GM18858 (cell line): Measurements from ENCODE around the gene MYB.
"Not testable (repeated sequence)": the region's sequence is repeated elsewhere in the genome, so short reads cannot be mapped to it uniquely, and the experiment has no call there.

ENCODE experiments used
- ATAC-seq: cut with Tn5 transposase; IDR thresholded peaks from one replicate; pipeline ENCODE4 v1.9.1; 2021; ENCODE audit not compliant: unreplicated experiment

The MYB gene

GRCh38 chr6:135246412-135247012, 65.4 kb downstream of the MYB start:
- ATAC-seq = not testable (repeated sequence)

- ATAC-seq = no peak
Observed at GRCh38 chr6:135250234-135250633, 69.1 kb downstream of the MYB start.

DNA sequence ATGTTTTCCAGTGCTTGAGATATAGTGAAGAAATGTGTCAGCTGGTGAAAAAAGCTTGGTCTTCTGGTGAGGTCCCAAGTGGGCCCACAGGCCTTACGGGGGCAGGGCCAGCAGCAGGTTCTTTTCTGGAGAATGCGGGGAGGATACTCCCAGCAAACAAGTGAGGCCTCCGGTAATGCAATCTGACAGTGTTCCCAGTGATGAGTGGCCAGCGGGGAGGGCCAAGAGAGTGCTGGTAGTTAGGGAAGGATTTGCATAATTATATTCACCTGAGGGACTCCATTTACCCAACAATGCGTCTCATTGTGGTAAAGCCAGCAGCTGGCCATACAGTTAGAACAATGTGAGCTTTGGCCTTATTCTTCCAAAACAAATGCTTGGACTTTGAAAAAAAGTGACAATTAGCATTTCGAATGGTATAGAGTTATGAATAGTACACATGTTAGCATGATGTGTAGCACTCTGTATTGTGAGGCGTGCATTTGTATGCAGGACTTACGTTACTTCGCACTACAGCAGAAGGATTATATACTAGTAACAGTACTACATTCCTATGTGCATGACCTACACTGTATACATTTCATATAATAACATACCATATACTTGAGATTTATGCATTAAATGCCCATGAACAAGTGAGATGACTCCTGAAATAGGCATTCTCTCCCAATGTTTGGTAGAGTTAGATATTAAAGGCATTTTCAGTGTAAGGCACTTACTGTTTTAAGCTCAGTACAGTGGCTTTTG, 69.8 kb downstream of the MYB start:
- no peak for ATAC-seq

- ATAC-seq = no peak
Observed at GRCh38 chr6:135251498-135252441, 70.7 kb downstream of the MYB start.

- no peak for ATAC-seq
Observed at GRCh38 chr6:135254471-135254870, 73.4 kb downstream of the MYB start.

DNA sequence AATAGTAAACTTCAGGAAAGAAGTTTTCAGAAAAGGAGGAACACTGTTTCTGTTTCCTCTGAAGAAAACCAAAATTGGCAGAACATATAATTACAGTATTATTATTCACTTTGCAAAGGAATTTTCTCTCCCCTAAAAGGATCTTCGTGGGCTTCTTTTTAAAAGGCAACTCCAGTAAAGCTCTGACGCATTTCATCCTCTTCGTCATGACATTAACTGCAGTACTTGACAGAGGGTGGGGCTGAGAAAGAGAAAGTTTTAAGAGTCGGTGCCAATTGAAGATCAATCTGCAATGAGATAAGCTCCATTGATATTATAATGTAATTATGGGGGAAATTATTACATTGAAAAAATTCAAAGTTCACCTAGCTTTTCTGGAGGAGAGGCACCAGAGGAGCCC, 75.8 kb downstream of the MYB start:
- no peak for ATAC-seq

DNA sequence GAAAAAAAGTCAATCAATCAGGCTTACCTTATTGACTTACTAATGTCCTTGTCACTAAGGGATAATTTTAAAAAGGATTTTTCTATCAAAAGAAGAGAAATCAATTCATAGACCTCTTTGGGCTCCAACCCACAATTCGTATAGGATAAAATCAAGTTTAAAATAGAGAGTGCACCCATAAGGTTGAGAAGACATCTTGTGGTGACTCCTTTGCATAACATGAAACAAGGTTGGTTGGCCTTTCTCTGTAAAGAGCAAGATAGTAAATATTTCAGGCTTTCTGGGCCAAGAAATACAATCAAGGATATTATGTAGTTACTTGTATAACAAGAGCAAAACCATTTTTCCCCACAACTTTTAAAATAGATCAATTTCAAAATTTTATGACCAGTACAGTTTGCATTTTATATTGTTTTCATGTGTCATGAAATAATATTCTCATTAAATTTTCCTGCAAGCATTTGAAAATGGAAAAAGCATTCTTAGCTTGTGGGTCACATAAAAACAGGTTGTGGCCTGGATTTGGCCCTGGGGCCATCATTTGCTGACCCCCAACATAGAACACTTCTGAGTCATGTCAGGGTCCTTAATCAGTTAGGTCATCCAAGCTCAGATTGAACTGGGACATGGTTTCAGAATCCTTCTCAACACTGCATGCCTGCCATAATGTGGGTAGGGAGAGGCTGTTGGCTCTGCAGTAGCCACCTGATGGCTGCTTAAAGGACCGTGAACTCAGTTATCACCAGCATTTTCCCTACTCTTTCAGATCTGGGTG, 76.7 kb downstream of the MYB start:
- no peak for ATAC-seq

- no peak for ATAC-seq
Observed at GRCh38 chr6:135258970-135259369, 77.9 kb downstream of the MYB start.

DNA sequence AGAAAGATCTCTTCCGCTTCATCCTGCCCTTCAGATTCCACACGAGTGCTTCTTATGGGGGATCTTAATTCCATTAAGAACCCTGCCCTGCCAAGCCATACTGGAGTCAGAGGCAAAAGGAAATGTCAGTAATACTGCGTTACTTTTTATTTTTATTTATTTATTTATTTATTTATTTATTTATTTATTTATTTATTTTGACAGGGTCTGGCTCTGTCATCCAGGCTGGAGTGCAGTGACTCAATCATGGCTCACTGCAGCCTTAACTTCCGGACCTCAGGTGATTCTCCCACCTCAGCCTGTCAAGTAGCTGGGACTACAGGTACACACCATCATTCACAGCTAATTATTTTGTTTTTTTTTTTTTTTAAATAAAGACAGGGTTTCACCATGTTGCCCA, 79.5 kb downstream of the MYB start:
- ATAC-seq = no peak

- ATAC-seq = no peak
Observed at GRCh38 chr6:135261872-135262725, 81.0 kb downstream of the MYB start.

GRCh38 chr6:135265278-135265677, 84.2 kb downstream of the MYB start:
- ATAC-seq = no peak

DNA sequence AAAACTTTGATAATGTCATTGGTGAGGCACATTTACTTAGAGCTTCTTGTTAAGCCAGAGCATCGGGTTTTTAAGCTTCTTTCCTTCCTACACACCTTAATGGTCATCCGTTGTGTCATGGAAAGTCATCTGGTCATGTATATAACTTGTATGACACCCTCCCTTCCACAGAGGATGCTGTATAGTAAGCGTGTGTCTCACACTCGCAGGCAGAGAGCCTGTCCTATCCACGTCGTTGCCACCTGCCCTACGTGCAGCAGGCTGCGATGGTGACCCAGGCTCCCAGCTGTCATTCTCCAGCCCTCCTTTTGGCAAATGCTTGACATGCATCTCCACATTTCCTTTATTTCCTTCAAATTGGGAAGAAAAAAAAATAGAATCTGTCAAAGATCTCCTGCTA, 85.6 kb downstream of the MYB start:
- no peak for ATAC-seq

GRCh38 chr6:135267085-135267484, 86.0 kb downstream of the MYB start:
- no peak for ATAC-seq

GRCh38 chr6:135268263-135268662, 87.2 kb downstream of the MYB start:
- ATAC-seq = no peak

DNA sequence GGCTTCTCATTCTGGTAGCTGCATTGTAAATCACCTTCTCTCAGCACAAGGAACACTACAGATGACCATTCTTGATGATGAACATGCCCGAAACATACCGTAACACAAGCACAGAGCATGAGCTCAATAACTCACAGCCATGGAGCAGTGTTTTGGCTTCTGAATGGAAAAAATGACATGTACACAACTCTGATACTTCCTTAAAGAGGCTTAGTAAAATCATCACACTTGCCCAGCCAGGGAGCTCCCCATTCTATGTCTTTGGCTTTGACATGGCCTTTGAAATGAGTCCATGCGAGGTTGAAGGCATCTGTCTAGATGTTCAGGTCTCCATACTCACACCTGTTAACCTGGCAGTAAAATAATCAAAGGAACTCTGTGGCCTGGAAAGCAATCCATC, 87.6 kb downstream of the MYB start:
- no peak for ATAC-seq
